DND-41 (cell line): Measurements from ENCODE around the gene VWA2.

Experiments used
- EZH2 ChIP-seq: IDR thresholded peaks from 3 replicates; pipeline ENCODE4 v1.6.1; 2012; ENCODE audit warnings: borderline replicate concordance, low read depth, mild to moderate bottlenecking, moderate library complexity, low read length, inconsistent platforms; ENCODE audit not compliant: severe bottlenecking
- TF ChIP-seq, protein P1 (sequence below): IDR thresholded peaks from 2 replicates; pipeline ENCODE4 v1.5.1; 2012; ENCODE audit warnings: borderline replicate concordance, low read length, moderate library complexity, mild to moderate bottlenecking; ENCODE audit not compliant: poor library complexity, severe bottlenecking; ENCODE audit errors: extremely low read depth

GRCh38 chr10:114310346-114310745 is 71.3 kb downstream of the VWA2 start:
- TF ChIP-seq, protein P1, sequence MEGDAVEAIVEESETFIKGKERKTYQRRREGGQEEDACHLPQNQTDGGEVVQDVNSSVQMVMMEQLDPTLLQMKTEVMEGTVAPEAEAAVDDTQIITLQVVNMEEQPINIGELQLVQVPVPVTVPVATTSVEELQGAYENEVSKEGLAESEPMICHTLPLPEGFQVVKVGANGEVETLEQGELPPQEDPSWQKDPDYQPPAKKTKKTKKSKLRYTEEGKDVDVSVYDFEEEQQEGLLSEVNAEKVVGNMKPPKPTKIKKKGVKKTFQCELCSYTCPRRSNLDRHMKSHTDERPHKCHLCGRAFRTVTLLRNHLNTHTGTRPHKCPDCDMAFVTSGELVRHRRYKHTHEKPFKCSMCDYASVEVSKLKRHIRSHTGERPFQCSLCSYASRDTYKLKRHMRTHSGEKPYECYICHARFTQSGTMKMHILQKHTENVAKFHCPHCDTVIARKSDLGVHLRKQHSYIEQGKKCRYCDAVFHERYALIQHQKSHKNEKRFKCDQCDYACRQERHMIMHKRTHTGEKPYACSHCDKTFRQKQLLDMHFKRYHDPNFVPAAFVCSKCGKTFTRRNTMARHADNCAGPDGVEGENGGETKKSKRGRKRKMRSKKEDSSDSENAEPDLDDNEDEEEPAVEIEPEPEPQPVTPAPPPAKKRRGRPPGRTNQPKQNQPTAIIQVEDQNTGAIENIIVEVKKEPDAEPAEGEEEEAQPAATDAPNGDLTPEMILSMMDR: no peak
- no peak for TF ChIP-seq EZH2
